Adrenal gland (tissue), 12 donors: ENCODE data around the gene FLRT1. TPM values are rescaled to one million over a fixed set of nuclear protein-coding genes. Genes with fewer than 3 reads are reported as not detected.

Experiments
- DNase-seq, 7 donors: peaks; one replicate each; pipeline ENCODE4 v3.0.0-alpha.2; 2019 to 2020
- H3K27ac ChIP-seq, 5 donors: fragments of 200-600 bp; sonication (generic) in 4 of 5; 1 replicate in 3 of 5; 2 replicates in 2 of 5; pipeline versions ENCODE4 v1.5.1 to v1.8.0; 2016 to 2020; ENCODE audit warnings: mild to moderate bottlenecking in 1 of 5
- H3K27me3 ChIP-seq: fragments of 200-600 bp; 2 replicates; pipeline ENCODE4 v1.8.0; 2021
- H3K36me3 ChIP-seq, 2 donors: fragments of 200-600 bp; replicated peaks in 1 of 2; 1 replicate in 1 of 2; 2 replicates in 1 of 2; pipeline versions ENCODE4 v1.5.1 to v1.8.0; 2018 to 2022
- H3K4me1 ChIP-seq, 2 donors: fragments of 200-600 bp; replicated peaks in 1 of 2; 1 replicate in 1 of 2; 2 replicates in 1 of 2; pipeline versions ENCODE4 v1.5.1 to v1.8.0; 2018 to 2021
- H3K4me3 ChIP-seq, 4 donors: fragments of 200-600 bp; sonication (generic) in 3 of 4; one replicate each; pipeline ENCODE4 v1.5.1; 2016 to 2018
- H3K9me3 ChIP-seq, 3 donors: fragments of 200-600 bp; sonication (generic) in 1 of 3; replicated peaks in 1 of 3; 1 replicate in 2 of 3; 2 replicates in 1 of 3; pipeline versions ENCODE4 v1.5.1 to v1.8.0; 2016 to 2021
- POLR2A ChIP-seq, 2 donors: fragments of 450-650 bp; IDR thresholded peaks; one replicate each; pipeline ENCODE4 v1.6.1; 2017; ENCODE audit warnings: antibody characterized with exemption in 2 of 2, mild to moderate bottlenecking in 2 of 2, moderate library complexity in 1 of 2
- WGBS, 4 donors: extraction: QIAGEN DNeasy Blood & Tissue Kit in 2 of 4; methylation state at CpG; one replicate each; pipeline versions ENCODE4 v1.1.5 to v1.1.7; 2013 to 2017; 5-methylcytosine and 5-hydroxymethylcytosine counted together
- intact Hi-C, 2 donors: fragments of 100-400 bp; cut with DNase I; formaldehyde crosslinking; loops; one replicate each; pipeline versions ENCODE4 v1.14.1 to v1.15.0; 2022 to 2023
- polyA plus RNA-seq, 3 donors: library from polyadenylated mRNA; stranded (reverse); fragments of 200-250 nt in 2 of 3; fragments of 350-450 nt in 1 of 3; fragmentation: Illumina TruSeq in 1 of 3; extraction: RNeasy Lipid Tissue Mini Kit (QIAGEN cat#74804) in 1 of 3; gene quantifications; one replicate each; pipeline ENCODE4 v1.2.3, GENCODE V29; 2013 to 2014
- total RNA-seq, 9 donors: library from RNA; depleted of rRNA in 4 of 9; stranded (reverse); fragments of >200 nt in 4 of 9; fragments of 120-200 nt in 1 of 9; fragmentation: NEBNext Ultra II Directional in 1 of 9; extraction: Animal tissue kit (Norgen Biotek cat#: 25700) in 1 of 9; gene quantifications; one replicate each; pipeline versions ENCODE4 v1.1.0 to v1.2.4, GENCODE V29; 2013 to 2023
- TF ChIP-seq, protein P1 (sequence below), 6 experiments: fragments of 450-650 bp in 4 of 6; fragments of 200-600 bp in 2 of 6; sonication (generic) in 1 of 6; IDR thresholded peaks; 1 replicate in 5 of 6; 2 replicates in 1 of 6; pipeline versions ENCODE4 v1.5.1 to v1.8.0; 2016 to 2021; ENCODE audit warnings: antibody characterized with exemption in 6 of 6, mild to moderate bottlenecking in 2 of 6, moderate library complexity in 1 of 6
- donor health status: healthy with polysubstance abuse.
- donor health status: Bipolar disorder and iron deficiency.
- donor health status: DM: yes; HTN: yes; CAD: no.
- donor health status: DM: no; HTN: no; CAD: no.
- donor health status: DM: no; HTN: no; CAD: no.
- donor health status: DM: yes; HTN: yes; CAD: no.

The FLRT1 gene
- total and polyA plus RNA-seq, 12 donors, result 0.33 to 11.1 (median 3.2) TPM; not detected in 4

DNA sequence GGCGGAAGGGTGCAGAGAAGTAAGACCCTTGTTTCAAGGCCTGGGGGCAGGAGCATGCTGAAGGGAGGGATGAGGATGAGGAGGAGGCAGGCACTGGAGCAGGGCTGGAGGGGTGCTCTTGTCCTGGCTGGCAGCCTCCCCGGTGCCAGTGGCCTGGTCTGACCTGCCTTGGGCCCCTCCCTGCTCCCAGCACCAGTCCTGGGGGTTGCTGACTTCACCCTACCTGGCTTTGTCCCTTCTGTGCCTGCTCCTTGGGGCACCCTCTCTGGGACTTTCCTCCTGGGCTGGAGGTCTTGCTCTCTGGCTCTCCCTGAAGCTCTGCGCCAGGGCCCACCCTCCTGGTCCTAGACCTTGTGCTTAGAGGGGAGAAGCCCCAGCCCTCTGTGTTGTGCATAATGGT is 4.7 kb upstream of the FLRT1 start:
- TF ChIP-seq, protein P1, sequence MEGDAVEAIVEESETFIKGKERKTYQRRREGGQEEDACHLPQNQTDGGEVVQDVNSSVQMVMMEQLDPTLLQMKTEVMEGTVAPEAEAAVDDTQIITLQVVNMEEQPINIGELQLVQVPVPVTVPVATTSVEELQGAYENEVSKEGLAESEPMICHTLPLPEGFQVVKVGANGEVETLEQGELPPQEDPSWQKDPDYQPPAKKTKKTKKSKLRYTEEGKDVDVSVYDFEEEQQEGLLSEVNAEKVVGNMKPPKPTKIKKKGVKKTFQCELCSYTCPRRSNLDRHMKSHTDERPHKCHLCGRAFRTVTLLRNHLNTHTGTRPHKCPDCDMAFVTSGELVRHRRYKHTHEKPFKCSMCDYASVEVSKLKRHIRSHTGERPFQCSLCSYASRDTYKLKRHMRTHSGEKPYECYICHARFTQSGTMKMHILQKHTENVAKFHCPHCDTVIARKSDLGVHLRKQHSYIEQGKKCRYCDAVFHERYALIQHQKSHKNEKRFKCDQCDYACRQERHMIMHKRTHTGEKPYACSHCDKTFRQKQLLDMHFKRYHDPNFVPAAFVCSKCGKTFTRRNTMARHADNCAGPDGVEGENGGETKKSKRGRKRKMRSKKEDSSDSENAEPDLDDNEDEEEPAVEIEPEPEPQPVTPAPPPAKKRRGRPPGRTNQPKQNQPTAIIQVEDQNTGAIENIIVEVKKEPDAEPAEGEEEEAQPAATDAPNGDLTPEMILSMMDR (IDR thresholded peaks at IDR 0.05), result no peak
- TF ChIP-seq POLR2A (IDR thresholded peaks at IDR 0.05), result no peak
- DNase-seq, result no peak
- Histone ChIP-seq H3K27me3 (peaks cover 13% of the 10 kb centered on the region), H3K9me3 (no peaks in the 10 kb centered on the region), H3K36me3 (no peaks in the 10 kb centered on the region), H3K27ac (no peak overlapping the region), H3K4me3 (no peak overlapping the region), H3K4me1 (peaks cover under 1 to 1% of the 10 kb centered on the region in 2 donors)
- intact Hi-C loops, result no loop called here
- 77 to 87% (median 80%) methylated on average over 2 to 3 of the region's 3 CpGs for WGBS, 4 donors

DNA sequence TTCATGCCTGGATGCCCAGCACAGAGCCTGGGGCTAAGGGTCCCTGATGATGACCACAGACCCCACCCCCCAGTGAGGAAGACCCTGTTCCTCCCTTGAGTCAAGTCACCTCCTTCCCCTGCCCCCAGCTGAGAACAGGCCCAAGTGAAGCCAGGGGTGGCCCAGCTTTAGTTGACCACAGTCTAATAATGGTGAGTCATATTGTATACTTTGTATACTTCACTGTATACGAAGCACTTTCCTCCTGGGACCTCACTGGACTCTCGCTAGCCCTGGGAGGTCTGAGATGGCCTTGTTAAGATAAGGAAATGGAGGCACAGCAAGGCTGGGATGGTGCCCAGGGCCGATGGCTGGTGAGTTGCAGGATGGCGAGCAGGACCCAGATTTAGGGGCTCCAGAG is 3.7 kb upstream of the FLRT1 start:
- DNase-seq, result no peak
- Histone ChIP-seq H3K27me3 (peaks cover 13% of the 10 kb centered on the region), H3K4me1 (peaks cover 8 to 10% of the 10 kb centered on the region in 2 donors), H3K36me3 (no peaks in the 10 kb centered on the region), H3K9me3 (no peaks in the 10 kb centered on the region), H3K27ac (no peak overlapping the region), H3K4me3 (no peak overlapping the region)
- intact Hi-C loops, result no loop called here
- TF ChIP-seq, protein P1 (IDR thresholded peaks at IDR 0.05), result no peak
- no peak for TF ChIP-seq POLR2A (IDR thresholded peaks at IDR 0.05)
- WGBS, 4 donors, result 63 to 67% (median 65%) methylated on average over 4 of the region's 4 CpGs

DNA sequence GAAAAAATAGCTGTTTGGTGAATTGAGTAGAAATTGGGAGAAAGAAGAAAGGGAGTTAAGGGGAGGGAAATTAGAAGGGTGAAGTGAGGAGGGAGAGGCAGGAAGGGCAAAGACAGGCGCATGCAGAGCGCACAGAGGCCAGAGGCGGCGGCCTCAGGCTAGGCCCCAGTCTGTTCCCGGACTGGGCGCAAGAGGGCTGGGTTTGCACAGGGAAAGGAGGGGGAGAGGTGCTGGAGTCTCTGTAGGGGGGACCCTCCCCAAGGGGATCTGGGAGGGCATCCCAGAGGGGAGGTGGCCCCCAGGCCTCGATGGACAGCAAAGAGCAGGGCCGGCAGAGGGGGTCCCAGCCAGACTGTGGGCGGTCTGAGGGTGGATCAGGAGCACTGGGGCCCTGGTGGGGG is 1.3 kb upstream of the FLRT1 start:
- Histone ChIP-seq H3K27me3 (peaks cover 13% of the 10 kb centered on the region), H3K4me3 (no peak overlapping the region), H3K4me1 (peaks cover 8 to 10% of the 10 kb centered on the region in 2 donors), H3K9me3 (no peaks in the 10 kb centered on the region), H3K27ac (no peak overlapping the region), H3K36me3 (no peaks in the 10 kb centered on the region)
- no peak for DNase-seq
- no peak for TF ChIP-seq POLR2A (IDR thresholded peaks at IDR 0.05)
- TF ChIP-seq, protein P1 (IDR thresholded peaks at IDR 0.05), result peak in 1 of 6 experiments; percentile 22
- intact Hi-C loops, result no loop called here
- 62 to 85% (median 71%) methylated on average over 6 to 9 of the region's 9 CpGs for WGBS, 4 donors

DNA sequence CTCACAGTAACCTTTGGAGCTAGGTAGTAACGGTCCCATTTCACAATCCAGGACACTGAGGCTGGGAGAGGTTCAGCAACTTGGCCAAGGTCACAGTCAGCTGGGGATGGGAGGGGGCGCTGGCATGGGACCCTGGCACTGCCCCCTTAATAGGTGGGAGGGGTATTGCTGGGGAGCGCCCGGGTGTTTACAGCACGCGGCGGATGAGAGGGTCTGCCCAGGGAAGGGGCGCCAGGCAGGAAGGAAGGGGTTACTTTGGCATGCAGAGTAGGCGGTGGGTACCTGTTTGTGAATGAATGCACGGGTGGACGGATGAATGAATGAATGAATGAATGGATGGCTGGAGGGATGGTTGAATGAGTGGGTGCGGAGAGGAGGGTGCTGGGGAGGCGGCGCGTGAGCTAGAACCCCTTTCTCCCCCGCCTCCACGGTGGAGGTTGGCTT is 628 bp upstream of the FLRT1 start:
- Histone ChIP-seq H3K27ac (no peak overlapping the region), H3K9me3 (no peaks in the 10 kb centered on the region), H3K36me3 (no peaks in the 10 kb centered on the region), H3K4me1 (peaks cover 8 to 10% of the 10 kb centered on the region in 2 donors), H3K27me3 (peaks cover 13% of the 10 kb centered on the region), H3K4me3 (peak overlapping the region in 1 of 4 donors; percentile 36)
- TF ChIP-seq POLR2A (IDR thresholded peaks at IDR 0.05), result no peak
- TF ChIP-seq, protein P1 (IDR thresholded peaks at IDR 0.05), result no peak
- intact Hi-C loops, result no loop called here
- no peak for DNase-seq
- WGBS, 4 donors, result 9 to 12% (median 9%) methylated on average over 11 to 17 of the region's 17 CpGs
